Liver (tissue), 9 donors: ENCODE data around the gene AKAP13. TPM values are rescaled to one million over a fixed set of nuclear protein-coding genes. Genes with fewer than 3 reads are reported as not detected.

Source experiments
- DNase-seq: peaks from one replicate; pipeline ENCODE4 v3.0.0-alpha.2; 2017; ENCODE audit warnings: low spot score
- H3K27ac ChIP-seq, 2 donors: one replicate each; pipeline ENCODE4 v1.7.0; 2013; ENCODE audit warnings: inconsistent platforms in 2 of 2, low read length in 2 of 2, control low read depth in 1 of 2, low read depth in 1 of 2, mild to moderate bottlenecking in 1 of 2
- H3K27me3 ChIP-seq, 4 donors: one replicate each; pipeline versions ENCODE4 v1.6.1 to v1.7.0; 2013; ENCODE audit warnings: low read length in 3 of 4, inconsistent platforms in 1 of 4, mild to moderate bottlenecking in 1 of 4, moderate library complexity in 1 of 4; ENCODE audit not compliant: control insufficient read depth in 4 of 4, insufficient read depth in 4 of 4
- H3K36me3 ChIP-seq, 4 donors: one replicate each; pipeline versions ENCODE4 v1.6.1 to v1.7.0; 2013; ENCODE audit warnings: low read length in 3 of 4, mild to moderate bottlenecking in 3 of 4, low read depth in 1 of 4, moderate library complexity in 1 of 4; ENCODE audit not compliant: control insufficient read depth in 4 of 4, insufficient read depth in 3 of 4
- H3K4me1 ChIP-seq, 4 donors: one replicate each; pipeline versions ENCODE4 v1.6.1 to v1.7.0; 2013; ENCODE audit warnings: low read length in 3 of 4, mild to moderate bottlenecking in 3 of 4, moderate library complexity in 1 of 4; ENCODE audit not compliant: control insufficient read depth in 4 of 4, insufficient read depth in 4 of 4
- H3K4me3 ChIP-seq, 3 donors: one replicate each; pipeline versions ENCODE4 v1.6.1 to v1.7.0; 2013; ENCODE audit warnings: low read length in 3 of 3, control low read depth in 1 of 3, low read depth in 1 of 3, mild to moderate bottlenecking in 1 of 3
- H3K9ac ChIP-seq, 2 donors: one replicate each; pipeline ENCODE4 v1.7.0; 2013; ENCODE audit warnings: low read length in 2 of 2, mild to moderate bottlenecking in 2 of 2, moderate library complexity in 2 of 2, control low read depth in 1 of 2, low read depth in 1 of 2
- H3K9me3 ChIP-seq, 4 donors: one replicate each; pipeline versions ENCODE4 v1.6.1 to v1.7.0; 2013; ENCODE audit warnings: low read length in 3 of 4; ENCODE audit not compliant: control insufficient read depth in 4 of 4
- ATF3 ChIP-seq: IDR thresholded peaks from 2 replicates; pipeline ENCODE4 v1.6.1; 2016; ENCODE audit warnings: antibody characterized with exemption
- CTCF ChIP-seq: fragments of 150-350 bp; IDR thresholded peaks from 2 replicates; pipeline ENCODE4 v1.5.1; 2017; ENCODE audit warnings: improper control_type of control experiment, low read depth, low read length; ENCODE audit not compliant: missing input control
- EGR1 ChIP-seq, 2 donors: IDR thresholded peaks; 2 replicates each; pipeline ENCODE4 v1.6.1; 2016 to 2018; ENCODE audit warnings: antibody characterized with exemption in 2 of 2, low read depth in 2 of 2
- FOXA1 ChIP-seq: IDR thresholded peaks from 2 replicates; pipeline ENCODE4 v1.6.1; 2016; ENCODE audit warnings: antibody characterized with exemption
- FOXA2 ChIP-seq: IDR thresholded peaks from 2 replicates; pipeline ENCODE4 v1.6.1; 2016; ENCODE audit warnings: antibody characterized with exemption
- GABPA ChIP-seq, 2 donors: IDR thresholded peaks in 1 of 2; conservative IDR thresholded peaks in 1 of 2; 2 replicates each; pipeline ENCODE4 v1.6.1; 2016; ENCODE audit warnings: antibody characterized with exemption in 2 of 2, mild to moderate bottlenecking in 1 of 2, moderate library complexity in 1 of 2
- HNF4A ChIP-seq, 2 donors: conservative IDR thresholded peaks; 2 replicates each; pipeline ENCODE4 v1.6.1; 2016; ENCODE audit warnings: antibody characterized with exemption in 2 of 2, mild to moderate bottlenecking in 2 of 2
- HNF4G ChIP-seq: IDR thresholded peaks from 2 replicates; pipeline ENCODE4 v1.6.1; 2016; ENCODE audit warnings: antibody characterized with exemption
- JUND ChIP-seq, 2 donors: IDR thresholded peaks; 2 replicates each; pipeline ENCODE4 v1.6.1; 2016; ENCODE audit warnings: antibody characterized with exemption in 2 of 2
- NR2F2 ChIP-seq: IDR thresholded peaks from 2 replicates; pipeline ENCODE4 v1.6.1; 2016; ENCODE audit warnings: antibody characterized with exemption
- RAD21 ChIP-seq, 2 donors: IDR thresholded peaks; 2 replicates each; pipeline ENCODE4 v1.6.1; 2016; ENCODE audit warnings: antibody characterized with exemption in 2 of 2, mild to moderate bottlenecking in 2 of 2
- REST ChIP-seq: IDR thresholded peaks from 2 replicates; pipeline ENCODE4 v1.6.1; 2016; ENCODE audit warnings: antibody characterized with exemption, mild to moderate bottlenecking
- RXRA ChIP-seq, 2 donors: IDR thresholded peaks; 2 replicates each; pipeline ENCODE4 v1.6.1; 2017 to 2018; ENCODE audit warnings: antibody characterized with exemption in 2 of 2, mild to moderate bottlenecking in 1 of 2
- SP1 ChIP-seq: IDR thresholded peaks from 2 replicates; pipeline ENCODE4 v1.6.1; 2018; ENCODE audit warnings: antibody characterized with exemption, mild to moderate bottlenecking
- TAF1 ChIP-seq: conservative IDR thresholded peaks from 2 replicates; pipeline ENCODE4 v1.6.1; 2016; ENCODE audit warnings: antibody characterized with exemption, mild to moderate bottlenecking
- YY1 ChIP-seq: IDR thresholded peaks from 2 replicates; pipeline ENCODE4 v1.6.1; 2016; ENCODE audit warnings: antibody characterized with exemption, mild to moderate bottlenecking
- ZBTB33 ChIP-seq: IDR thresholded peaks from 2 replicates; pipeline ENCODE4 v1.6.1; 2016; ENCODE audit warnings: antibody characterized with exemption
- WGBS: extraction: QIAGEN DNeasy Blood & Tissue Kit; methylation state at CpG from one replicate; pipeline ENCODE4 v1.1.7; 2013; 5-methylcytosine and 5-hydroxymethylcytosine counted together
- polyA plus RNA-seq, 2 donors: library from polyadenylated mRNA; stranded (reverse) in 1 of 2; unstranded in 1 of 2; fragments of 200-250 nt in 1 of 2; fragments of >200 nt in 1 of 2; fragmentation: Nextera tagmentation in 1 of 2; extraction: Ambion mirVana in 1 of 2; gene quantifications; one replicate each; pipeline versions ENCODE4 v1.2.1 to v1.2.3, GENCODE V29; 2013 to 2015
- total RNA-seq, 2 donors: library from RNA; depleted of rRNA; stranded (reverse); fragments of >200 nt; gene quantifications; one replicate each; pipeline ENCODE4 v1.2.3, GENCODE V29; 2014
- TF ChIP-seq, protein P1 (sequence below): IDR thresholded peaks from 2 replicates; pipeline ENCODE4 v1.6.1; 2016; ENCODE audit warnings: antibody characterized with exemption
- donor health status: healthy.
- donor health status: healthy.
- donor health status: healthy.
- donor health status: healthy.
- donor health status: healthy.

The AKAP13 gene
- total and polyA plus RNA-seq, 4 donors = 18.6 to 92.3 (median 37.4) TPM

DNA sequence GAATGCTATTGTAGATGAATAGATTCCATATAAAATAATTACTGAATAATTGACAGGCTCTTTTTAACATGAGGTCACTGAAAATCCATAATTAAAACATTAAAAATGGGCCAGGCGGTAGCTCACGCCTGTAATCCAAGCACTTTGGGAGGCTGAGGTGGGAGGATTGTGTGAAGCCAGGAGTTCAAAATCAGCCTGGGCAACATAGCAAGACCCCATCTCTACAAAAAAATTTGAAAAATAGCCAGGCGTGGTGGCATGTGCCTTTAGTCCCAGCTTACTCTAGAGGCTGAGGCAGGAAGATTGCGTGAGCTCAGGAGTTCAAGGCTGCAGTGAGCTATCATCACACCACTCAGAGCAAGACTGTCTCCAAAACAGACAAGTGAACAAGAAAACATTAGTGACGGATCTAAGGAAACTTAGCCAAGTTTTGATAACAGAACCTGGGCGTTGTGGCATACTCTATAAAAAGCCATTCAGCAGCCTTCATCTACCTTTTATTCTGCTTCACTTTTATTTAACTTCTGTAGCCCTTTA lies 303.8 kb downstream of the AKAP13 start:
- TF ChIP-seq GABPA (IDR thresholded peaks at IDR 0.05 in 1 of 2, conservative IDR thresholded peaks at IDR 0.05 in 1 of 2) (no peak), REST (no peak), ATF3 (no peak), ZBTB33 (no peak), FOXA2 (no peak), HNF4G (no peak)
- H3K4me1 ChIP-seq = no peaks in the 10 kb centered on the region
- 89% methylated on average over 6 of the region's 6 CpGs for WGBS
- no peaks in the 10 kb centered on the region for H3K27me3 ChIP-seq
- no peak overlapping the region for H3K4me3 ChIP-seq
- no peak overlapping the region for H3K9ac ChIP-seq
- peaks cover 7 to 33% (median 28%) of the 10 kb centered on the region in 4 donors for H3K36me3 ChIP-seq
- H3K27ac ChIP-seq = no peak overlapping the region
- no peaks in the 10 kb centered on the region for H3K9me3 ChIP-seq
- no peak for DNase-seq

GRCh38 chr15:85685356-85685755 lies 305.0 kb downstream of the AKAP13 start:
- no peaks in the 10 kb centered on the region for H3K4me1 ChIP-seq
- no peaks in the 10 kb centered on the region for H3K9me3 ChIP-seq
- DNase-seq = no peak
- H3K4me3 ChIP-seq = no peak overlapping the region
- H3K27me3 ChIP-seq = no peaks in the 10 kb centered on the region
- no peak overlapping the region for H3K27ac ChIP-seq
- H3K9ac ChIP-seq = no peak overlapping the region
- WGBS = 90% methylated on average over 9 of the region's 9 CpGs
- peaks cover 7 to 31% (median 27%) of the 10 kb centered on the region in 4 donors for H3K36me3 ChIP-seq
- TF ChIP-seq SP1 = no peak
- TF ChIP-seq HNF4G = no peak
- TF ChIP-seq EGR1 (IDR thresholded peaks at IDR 0.05; ENCODE audit: low read depth in 2 of 2) = no peak
- no peak for TF ChIP-seq JUND (IDR thresholded peaks at IDR 0.05)
- no peak for TF ChIP-seq HNF4A (conservative IDR thresholded peaks at IDR 0.05)
- TF ChIP-seq, protein P1, sequence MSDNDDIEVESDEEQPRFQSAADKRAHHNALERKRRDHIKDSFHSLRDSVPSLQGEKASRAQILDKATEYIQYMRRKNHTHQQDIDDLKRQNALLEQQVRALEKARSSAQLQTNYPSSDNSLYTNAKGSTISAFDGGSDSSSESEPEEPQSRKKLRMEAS = no peak
- no peak for TF ChIP-seq FOXA1
- TF ChIP-seq RAD21 (IDR thresholded peaks at IDR 0.05) = no peak
- TF ChIP-seq REST = no peak
- TF ChIP-seq ATF3 = no peak
- TF ChIP-seq NR2F2 = no peak
- no peak for TF ChIP-seq GABPA (IDR thresholded peaks at IDR 0.05 in 1 of 2, conservative IDR thresholded peaks at IDR 0.05 in 1 of 2)
- no peak for TF ChIP-seq YY1
- TF ChIP-seq FOXA2 = no peak
- TF ChIP-seq TAF1 = no peak
- TF ChIP-seq ZBTB33 = no peak
- TF ChIP-seq CTCF = no peak
- no peak for TF ChIP-seq RXRA (IDR thresholded peaks at IDR 0.05)
